HG03442 (cell line): ENCODE measurements around the gene VWF.

Experiments
- ATAC-seq: cut with Tn5 transposase; IDR thresholded peaks from one replicate; pipeline ENCODE4 v1.9.1; 2021; ENCODE audit warnings: mild to moderate bottlenecking, moderate library complexity; ENCODE audit not compliant: unreplicated experiment

VWF gene

GRCh38 chr12:5960783-5961182, 163.7 kb downstream of the VWF start:
- ATAC-seq, result no peak

GRCh38 chr12:5956987-5957386, 167.5 kb downstream of the VWF start:
- no peak for ATAC-seq

DNA sequence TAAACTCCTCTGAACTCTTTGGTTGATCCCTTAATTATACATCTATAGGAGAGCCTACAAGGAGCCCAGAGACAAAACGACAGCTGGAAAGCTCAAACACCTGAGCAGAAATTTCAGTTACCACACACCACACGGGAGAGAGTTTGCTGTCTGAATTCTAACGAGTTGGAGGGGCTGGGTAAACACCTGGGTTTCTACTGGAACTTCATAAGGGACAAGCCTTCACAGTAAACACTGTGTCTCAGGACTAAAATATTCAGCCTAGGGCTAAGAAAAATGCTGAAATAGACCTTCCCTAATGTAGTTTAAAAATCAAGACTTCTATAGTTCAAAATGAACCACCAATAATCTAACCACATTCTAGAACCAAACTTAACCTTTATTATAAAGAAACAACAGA, 169.8 kb downstream of the VWF start:
- ATAC-seq, result no peak

DNA sequence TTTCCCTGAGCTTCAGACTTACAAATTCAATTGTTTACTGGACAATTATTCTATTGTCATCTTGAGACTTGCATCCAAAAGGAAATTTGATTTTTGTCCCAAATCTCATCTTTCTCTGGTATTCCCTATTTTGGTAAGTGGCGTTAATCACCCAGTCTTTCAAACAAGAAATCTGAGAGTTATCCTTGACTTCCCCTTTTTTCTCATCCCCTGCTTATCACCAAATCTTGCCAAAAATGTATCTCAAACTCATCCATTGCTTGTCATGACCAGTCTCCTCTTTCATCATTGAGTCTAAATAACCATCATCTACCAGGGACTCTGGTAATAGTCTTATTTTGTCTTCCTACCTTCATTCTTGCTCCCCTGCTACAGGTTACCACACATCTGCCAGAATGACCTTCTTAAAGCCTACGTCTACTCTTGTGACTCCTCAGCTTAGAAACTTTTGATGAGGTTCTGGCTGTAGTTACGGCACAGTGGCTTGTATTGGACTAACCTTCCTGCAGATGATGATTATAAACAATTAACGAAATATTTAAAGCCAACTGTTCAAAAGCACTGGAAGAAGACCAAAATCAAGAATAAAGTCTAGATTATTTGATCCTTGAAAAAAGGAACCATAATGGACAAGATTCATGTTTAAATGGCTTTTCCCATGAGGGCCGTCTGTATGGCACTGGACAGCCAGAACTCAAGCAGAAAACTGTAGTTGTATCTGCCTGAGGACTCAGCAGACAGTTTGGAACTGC, 170.5 kb downstream of the VWF start:
- no peak for ATAC-seq

DNA sequence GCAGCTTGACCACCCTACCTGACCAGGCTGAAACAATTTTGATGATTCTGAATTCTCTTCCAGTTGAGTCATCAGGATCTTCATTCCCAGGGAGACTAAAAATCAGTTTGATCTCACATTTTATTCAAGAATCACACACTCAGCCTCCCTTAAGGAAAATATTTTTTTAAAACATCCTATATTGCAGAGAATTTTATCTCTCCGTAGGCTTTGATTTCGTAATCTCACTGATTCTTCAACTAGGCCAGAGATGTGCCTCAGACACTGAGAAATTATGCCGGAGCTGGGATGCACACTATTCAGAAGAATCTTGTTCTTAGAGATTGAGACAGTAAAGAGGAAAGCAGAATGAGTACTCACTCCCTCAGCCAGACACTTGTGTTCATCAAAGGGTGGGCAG, 172.4 kb downstream of the VWF start:
- no peak for ATAC-seq

DNA sequence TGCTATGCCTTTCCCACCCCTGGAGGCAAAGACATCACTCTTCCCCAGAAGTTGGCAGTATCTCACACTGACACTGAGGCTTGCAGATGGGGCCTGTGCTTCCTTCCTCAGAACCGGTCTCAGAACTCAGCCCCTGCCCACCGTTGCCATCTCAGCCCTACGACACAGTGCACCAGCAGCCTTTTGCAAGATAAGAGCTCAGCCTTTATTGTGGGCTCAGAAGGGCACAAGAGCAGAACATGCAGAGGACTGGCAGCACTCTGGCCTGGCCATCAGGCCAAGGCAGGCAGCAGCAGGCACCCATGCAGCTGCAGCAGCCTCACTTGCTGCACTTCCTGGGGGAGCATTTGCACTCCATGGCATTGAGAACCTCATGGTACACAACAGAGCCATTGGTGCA, 175.8 kb downstream of the VWF start:
- ATAC-seq, result no peak

- ATAC-seq, result no peak
These were observed 177.5 kb downstream of the VWF start for GRCh38 chr12:5947006-5947405.

- no peak for ATAC-seq
These were observed 178.1 kb downstream of the VWF start for GRCh38 chr12:5946388-5946787.

DNA sequence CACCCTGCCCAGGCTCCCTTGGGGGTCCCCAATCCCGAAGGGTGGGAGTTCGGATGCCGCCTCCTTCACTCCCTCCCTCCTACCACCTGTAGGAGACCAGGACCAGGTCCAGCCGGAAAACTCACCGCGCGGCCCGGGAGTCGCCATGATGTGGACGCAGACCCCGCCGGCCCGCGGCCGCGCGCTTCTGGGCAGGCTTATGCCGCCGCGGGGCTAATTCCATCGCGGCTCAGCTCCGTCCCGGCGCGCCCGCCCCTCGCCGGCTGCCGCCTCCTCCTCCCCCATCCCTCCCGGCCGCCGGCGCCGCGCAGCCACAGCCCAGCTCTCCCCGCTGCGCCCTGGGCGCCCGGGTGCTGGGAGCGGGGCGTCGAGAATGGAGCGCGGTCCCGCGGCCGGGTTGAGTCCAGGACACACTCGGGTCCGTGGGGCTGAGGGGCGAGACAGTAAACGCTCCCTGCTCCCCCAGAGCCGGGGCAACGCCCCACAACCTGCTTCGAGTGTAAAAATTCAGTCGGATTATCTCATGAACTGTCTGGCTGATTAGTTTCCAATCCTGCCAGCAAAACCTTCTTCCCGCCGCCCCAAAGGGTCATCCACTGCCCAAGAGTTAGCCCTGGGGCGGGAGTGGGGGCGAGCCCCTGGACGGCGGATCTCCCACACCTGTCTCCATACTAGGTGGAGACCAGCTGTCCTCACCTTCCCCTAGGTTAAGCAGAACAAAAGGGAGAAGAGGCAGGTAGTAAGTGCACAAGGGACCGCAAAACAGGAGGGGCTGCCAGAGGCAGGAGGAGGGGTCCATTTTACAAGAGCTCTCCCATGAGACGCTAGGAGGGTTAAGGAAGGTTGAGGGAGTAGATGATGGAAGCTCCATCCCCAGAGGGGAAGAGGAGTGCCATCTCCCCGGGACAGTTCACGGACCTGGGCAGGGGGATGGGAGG, 179.1 kb downstream of the VWF start, which contains the start of gene ANO2:
Gene ANO2 (minus strand): TSS at position 189 of the 938 bp plus-strand sequence. CDS start 42 bp downstream, at position 147.
- no peak for ATAC-seq

GRCh38 chr12:5944688-5945070, 179.8 kb downstream of the VWF start:
- no peak for ATAC-seq

- ATAC-seq, result no peak
These were observed 180.4 kb downstream of the VWF start for GRCh38 chr12:5944053-5944452.

DNA sequence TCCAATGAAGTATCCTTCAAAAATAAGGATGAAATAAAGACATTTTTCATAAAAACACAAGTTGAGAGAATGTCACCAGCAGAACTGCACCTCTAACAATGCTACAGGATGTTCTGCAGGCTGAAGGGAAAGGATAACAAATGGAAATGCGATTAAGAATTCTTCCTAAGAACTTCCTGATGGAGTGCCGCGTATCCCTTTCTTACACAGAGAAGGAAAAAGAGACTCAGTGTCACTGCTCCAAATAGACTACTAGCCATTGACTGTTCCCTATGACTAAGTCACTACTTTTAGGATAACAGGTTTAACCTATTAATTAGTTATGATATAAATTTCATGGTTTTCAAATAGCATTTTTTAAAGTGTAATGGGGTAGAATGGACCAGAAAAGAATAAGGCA, 182.6 kb downstream of the VWF start:
- ATAC-seq, result no peak

GRCh38 chr12:5927732-5928516, 196.5 kb downstream of the VWF start:
- ATAC-seq, result no peak

- ATAC-seq, result no peak
These were observed 198.8 kb downstream of the VWF start for GRCh38 chr12:5925646-5926045.

GRCh38 chr12:5924342-5924741, 200.1 kb downstream of the VWF start:
- ATAC-seq, result no peak

DNA sequence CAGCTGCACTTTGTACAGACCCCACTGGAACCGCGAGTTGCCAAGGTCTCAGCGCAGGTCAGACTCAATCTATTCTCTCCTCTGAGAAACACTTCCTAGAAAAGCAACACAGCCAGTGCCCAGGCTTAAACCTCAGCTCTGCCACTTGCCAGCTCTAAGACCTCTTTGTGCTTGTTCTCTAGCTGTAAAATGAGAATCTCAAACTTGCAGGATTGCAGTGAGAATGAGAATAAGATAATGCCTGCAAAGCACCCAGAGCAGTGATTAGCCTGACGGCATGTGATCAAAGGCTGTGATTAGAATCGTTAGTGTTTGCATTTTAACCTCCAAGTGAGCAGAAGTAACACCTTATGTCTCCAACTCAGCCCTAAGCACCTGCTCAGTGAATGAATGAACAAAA, 200.7 kb downstream of the VWF start:
- ATAC-seq, result no peak

DNA sequence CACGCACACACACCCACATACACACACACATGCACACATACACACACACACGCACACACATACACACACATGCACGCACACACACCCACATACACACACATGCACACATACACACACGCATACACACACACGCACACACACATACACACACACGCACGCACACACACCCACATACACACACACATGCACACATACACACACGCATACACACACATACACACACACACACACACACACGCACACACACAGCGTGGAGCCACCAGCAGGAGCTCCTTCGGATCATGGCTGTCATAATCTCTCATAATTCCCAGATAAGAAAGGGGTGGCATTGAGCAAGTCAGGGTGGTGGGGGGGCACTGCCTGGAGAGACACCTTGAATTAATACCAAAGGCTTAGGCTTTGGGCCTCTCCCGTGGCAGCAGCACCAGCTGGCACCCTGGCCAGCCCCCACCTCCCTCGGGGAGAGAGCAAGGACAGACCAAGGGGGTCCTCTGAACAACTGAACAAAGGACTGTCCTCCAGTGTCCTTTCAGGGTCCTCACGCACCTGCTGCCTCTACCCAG, 201.3 kb downstream of the VWF start:
- no peak for ATAC-seq

DNA sequence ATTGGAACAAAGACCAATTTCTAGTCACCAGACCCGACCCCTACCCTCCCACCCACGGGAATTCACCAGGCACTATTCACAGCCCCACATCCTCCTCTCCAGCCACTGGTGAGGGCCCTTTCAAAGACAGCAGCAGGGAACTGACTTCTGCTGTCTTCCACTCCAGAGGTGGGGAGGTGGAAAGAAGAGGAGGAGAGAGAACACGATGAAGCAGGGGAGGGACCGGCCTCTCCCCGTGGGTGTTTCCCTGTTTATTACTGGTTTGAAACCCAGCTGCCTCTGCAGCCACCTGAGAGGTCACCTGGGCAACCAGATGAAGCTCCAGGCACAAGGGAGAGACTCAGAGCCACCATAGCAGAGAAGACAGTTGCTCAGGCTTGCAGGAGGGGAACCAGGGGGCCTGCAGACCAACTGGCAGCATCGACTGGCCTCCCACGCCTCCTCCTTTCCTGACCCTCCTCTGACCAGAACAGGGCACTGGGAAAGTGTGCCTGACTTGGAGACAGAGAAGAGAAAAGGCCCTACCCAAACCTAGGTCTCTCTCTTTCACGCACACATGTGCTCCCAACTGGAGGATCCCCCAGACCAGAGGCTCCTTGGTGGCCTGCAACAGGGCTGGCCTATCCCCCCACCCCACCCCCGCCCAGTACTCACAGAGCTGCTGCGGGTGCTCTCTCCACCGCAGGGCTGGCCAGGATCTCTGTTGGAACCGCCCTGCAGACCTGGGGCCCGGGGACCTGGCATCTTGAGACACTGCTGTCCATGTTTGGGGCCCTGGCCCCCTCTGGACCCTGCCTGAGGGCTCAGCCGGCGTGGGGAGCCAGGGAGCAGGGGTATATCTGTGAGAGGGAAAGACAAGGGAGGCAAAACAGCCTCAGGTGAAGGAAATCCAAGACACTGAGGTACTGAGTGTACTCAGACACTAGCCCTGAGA, 202.2 kb downstream of the VWF start:
- no peak for ATAC-seq

DNA sequence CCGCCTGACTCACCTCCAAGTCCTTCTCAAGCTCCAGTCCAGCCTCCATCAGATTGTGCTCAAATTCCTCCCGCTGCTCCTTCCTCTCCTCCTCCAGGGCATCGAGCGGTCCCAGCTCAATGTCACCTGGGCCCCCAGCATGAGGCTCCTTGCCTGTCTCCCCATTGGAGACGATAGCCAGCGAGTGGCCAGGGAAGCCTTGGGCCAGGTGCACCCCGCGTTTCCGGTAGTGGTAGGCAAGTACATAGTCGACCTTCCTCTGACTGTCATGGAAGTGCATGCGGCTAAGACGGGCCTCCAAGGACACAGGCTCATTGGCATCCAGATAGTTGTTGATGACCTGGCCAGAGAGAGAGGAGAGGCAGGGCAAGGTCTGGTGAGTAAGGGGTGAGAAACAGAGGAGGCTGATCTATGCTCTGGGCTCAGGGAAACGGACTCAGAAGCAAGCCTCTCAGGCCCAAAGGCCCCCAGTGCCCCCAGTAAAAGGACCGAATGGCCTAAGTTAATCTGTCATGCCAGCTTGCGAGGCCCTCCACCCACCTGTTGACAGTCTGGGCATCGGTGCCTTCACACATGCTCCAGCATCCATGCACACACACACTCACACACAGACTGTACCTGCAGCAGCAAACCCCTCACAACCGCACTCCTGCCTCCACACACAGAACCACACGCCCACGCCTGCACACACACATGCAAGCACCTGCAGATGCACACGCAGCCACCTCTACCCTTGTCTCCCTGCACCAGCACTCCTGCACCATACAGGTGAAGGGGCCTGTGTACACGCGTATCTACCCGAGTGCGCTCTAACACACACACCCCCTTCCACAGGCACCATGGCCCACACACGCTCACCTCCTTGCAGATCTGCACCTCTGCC, 203.2 kb downstream of the VWF start:
- no peak for ATAC-seq
